ENCODE data around the gene TASP1.

DNA sequence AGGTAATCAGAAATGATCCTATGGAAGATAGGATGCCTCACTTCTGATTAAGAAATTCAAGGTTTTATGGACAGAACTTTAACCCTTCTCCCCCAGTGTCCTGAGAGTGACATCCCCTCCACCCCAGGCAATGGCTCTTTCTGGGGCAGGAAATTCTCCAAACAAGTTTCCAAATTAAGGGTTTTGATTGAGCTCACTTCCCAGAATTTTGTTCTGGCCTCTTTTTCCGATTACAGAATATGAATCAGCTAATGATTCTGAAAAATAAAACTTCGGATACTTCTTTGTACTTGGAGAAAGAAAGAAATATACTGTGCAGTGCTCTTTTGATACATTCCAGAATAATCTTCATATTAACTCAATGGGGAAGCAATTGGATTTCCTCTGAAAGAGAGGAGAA is 32.8 kb upstream of the TASP1 start:
- TF ChIP-seq, protein P1, sequence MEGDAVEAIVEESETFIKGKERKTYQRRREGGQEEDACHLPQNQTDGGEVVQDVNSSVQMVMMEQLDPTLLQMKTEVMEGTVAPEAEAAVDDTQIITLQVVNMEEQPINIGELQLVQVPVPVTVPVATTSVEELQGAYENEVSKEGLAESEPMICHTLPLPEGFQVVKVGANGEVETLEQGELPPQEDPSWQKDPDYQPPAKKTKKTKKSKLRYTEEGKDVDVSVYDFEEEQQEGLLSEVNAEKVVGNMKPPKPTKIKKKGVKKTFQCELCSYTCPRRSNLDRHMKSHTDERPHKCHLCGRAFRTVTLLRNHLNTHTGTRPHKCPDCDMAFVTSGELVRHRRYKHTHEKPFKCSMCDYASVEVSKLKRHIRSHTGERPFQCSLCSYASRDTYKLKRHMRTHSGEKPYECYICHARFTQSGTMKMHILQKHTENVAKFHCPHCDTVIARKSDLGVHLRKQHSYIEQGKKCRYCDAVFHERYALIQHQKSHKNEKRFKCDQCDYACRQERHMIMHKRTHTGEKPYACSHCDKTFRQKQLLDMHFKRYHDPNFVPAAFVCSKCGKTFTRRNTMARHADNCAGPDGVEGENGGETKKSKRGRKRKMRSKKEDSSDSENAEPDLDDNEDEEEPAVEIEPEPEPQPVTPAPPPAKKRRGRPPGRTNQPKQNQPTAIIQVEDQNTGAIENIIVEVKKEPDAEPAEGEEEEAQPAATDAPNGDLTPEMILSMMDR (conservative IDR thresholded peaks at IDR 0.05): no peak
- TF ChIP-seq EZH2 (IDR thresholded peaks at IDR 0.05; ENCODE audit: low read depth): no peak

Measured in PC-9 (cell line).